NCI-H1105 (cell line): ENCODE data around the gene PRKD2.
"Not testable (repeated sequence)": the region's sequence is repeated elsewhere in the genome, so short reads cannot be mapped to it uniquely, and the experiment has no call there.

Source experiments
- DNase-seq: peaks from one replicate; lab custom pipeline; 2025; lab: John Stamatoyannopoulos, UW

Gene PRKD2

GRCh38 chr19:46631481-46631880 is 85.4 kb downstream of the PRKD2 start:
- DNase-seq: no peak

DNA sequence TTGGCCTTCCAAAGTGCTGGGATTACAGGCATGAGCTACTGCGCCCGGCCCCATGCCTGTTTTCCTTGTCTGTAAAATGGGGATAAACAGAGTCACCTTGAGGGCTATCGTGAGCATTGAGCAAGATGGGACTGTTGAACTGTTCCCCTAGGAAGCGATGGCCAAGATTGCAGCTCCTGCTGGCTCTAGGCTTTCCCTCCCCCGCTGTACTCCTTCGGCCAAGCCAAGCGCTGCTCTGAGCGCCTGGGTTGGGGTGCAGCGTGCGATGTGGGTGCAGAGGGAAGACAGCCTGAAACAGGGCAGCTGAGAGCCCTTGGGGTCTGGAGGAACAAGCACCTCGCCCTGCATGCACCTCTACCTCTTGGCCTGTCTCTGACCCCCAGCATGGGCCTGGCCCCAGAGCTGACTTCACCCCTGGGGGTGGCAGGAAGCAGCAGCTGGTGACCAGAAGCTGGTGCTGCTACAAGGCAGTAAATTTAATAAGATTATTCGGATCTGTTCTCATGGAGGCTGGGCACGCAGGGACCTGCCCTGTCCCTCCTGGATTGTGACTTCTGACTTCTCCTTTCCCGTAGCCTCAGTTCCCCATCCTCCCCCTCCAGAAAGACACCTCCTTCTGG is 86.2 kb downstream of the PRKD2 start:
- no peak for DNase-seq

GRCh38 chr19:46629546-46630025 is 87.3 kb downstream of the PRKD2 start:
- no peak for DNase-seq

DNA sequence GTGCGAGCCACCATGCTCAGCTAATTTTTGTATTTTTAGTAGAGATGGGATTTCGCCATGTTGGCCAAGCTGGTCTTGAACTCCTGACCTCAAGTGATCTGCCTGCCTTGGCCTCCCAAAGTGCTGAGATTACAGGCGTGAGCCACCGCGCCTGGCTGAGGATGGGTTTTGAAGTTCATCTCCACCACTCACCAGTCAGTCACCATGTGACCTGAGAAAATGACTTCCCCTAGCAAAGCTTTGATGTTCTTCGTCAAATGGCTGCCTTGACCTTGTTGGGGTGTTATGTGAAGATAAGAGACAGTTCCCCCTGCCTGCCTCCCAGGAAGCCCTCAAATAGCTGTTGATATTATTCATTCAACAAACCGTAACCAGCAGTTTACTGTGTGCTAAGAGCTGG is 87.9 kb downstream of the PRKD2 start:
- not testable (repeated sequence) for DNase-seq

DNA sequence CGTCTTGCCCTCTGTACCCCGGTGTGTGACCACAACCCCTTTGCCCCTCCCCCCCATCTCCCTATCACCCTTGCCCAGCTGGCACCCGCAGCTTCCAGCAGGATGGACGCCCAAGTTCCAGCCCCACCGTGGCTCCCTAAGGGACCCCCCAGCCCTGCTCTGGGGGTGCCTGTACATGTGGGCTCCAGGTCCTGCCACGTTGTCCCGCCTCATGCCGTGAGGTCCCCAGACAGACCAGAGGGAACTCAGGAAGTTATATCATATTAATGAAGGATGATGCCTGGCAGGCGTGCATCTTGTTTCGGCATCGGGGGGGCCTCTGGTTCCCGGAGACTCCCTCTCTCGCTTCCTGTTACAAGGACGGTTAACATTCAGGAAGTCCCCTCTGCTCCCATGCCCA is 90.5 kb downstream of the PRKD2 start:
- no peak for DNase-seq

DNA sequence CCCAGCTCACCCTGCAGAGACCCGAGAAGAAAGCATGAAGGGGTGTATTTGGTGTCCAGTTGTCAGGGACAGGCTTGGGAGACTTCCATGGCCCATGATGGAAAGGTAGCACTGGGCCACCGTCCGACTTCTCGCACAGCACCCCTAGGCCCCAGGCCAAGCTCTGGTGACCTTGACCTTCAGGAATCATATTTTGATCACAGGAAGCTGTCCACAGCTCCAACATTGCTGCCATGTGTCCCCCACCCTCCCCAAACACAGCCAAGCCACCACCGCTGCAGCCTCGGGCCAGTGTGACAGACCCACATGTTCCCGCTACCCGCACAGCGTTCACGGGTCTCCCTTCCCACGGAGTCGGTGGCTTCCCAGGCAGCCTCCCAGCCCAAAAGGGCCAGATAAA is 91.2 kb downstream of the PRKD2 start:
- DNase-seq: no peak

DNA sequence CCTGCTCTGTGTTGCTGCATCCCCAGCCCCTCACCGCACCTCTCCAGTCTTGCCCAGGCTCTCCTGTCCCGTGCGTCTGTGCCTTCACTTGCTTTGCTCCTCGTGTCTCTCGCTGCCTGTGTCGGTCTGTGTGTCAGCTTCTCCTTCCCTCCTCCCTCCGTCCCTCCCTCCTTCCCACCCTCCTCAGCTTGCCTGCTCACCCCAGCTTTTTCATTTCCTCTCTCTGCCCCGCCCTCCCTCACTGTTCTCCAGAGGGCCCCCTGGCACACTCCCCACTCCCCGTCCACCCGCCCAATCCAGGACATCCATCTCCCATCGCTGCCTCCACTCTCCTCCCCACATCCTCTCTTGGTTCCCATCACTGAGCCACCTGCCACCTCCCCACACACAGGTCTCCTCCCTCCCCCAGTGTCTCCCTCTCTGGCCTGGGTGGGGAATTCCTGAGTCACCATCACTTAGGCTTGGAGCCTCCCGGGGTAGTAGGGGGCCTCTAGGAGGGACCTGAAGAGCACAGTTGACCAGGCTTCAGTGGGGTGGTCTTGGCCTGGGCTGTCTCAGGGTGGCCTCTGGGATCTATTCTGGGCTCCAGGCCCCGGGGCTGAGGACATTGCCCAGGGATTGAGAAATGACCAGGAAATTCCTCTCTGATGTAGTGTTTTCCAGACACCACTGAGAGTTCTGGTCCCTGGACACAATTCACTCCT is 91.8 kb downstream of the PRKD2 start, which contains the start of gene PTGIR:
Gene PTGIR (minus strand): TSS at position 132 of the 704 bp plus-strand sequence. CDS start 864 bp downstream, outside the sequence.
- DNase-seq: no peak
